Fibroblast of lung (primary cell): ENCODE measurements around the gene OR6C1.
"Not testable (repeated sequence)": the region's sequence is repeated elsewhere in the genome, so short reads cannot be mapped to it uniquely, and the experiment has no call there.

Source experiments
- EZH2 ChIP-seq: IDR thresholded peaks from 2 replicates; pipeline ENCODE4 v1.5.1; 2012; ENCODE audit warnings: low read length, control low read depth, mild to moderate bottlenecking; ENCODE audit errors: missing control alignments
- TF ChIP-seq, protein P1 (sequence below), 2 donors: IDR thresholded peaks in 1 of 2; conservative IDR thresholded peaks in 1 of 2; 1 replicate in 1 of 2; 2 replicates in 1 of 2; pipeline ENCODE4 v1.5.1; 2011 to 2012; ENCODE audit warnings: low read length in 2 of 2, control low read depth in 1 of 2, inconsistent platforms in 1 of 2, low read depth in 1 of 2, mild to moderate bottlenecking in 1 of 2

DNA sequence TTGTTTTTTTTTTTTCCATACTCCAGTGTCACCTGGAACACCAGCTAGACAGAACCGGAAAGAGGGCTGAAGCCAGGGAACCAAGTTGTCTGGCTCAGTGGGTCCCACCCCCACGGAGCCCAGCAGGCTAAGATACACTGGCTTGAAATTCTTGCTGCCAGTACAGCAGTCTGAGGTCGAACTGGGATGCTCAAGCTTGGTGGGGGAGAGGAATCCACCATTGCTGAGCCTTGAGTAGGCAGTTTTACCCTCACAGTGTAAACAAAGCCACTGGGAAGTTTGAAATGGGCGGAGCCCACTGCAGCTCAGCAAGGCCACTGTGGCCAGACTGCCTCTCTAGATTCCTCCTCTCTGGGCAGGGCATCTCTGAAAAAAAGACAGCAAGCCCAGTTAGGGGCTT is 41.2 kb downstream of the OR6C1 start:
- TF ChIP-seq, protein P1, sequence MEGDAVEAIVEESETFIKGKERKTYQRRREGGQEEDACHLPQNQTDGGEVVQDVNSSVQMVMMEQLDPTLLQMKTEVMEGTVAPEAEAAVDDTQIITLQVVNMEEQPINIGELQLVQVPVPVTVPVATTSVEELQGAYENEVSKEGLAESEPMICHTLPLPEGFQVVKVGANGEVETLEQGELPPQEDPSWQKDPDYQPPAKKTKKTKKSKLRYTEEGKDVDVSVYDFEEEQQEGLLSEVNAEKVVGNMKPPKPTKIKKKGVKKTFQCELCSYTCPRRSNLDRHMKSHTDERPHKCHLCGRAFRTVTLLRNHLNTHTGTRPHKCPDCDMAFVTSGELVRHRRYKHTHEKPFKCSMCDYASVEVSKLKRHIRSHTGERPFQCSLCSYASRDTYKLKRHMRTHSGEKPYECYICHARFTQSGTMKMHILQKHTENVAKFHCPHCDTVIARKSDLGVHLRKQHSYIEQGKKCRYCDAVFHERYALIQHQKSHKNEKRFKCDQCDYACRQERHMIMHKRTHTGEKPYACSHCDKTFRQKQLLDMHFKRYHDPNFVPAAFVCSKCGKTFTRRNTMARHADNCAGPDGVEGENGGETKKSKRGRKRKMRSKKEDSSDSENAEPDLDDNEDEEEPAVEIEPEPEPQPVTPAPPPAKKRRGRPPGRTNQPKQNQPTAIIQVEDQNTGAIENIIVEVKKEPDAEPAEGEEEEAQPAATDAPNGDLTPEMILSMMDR (conservative IDR thresholded peaks at IDR 0.05 in 1 of 2, IDR thresholded peaks at IDR 0.05 in 1 of 2; ENCODE audit: low read depth in 1 of 2, low read length in 2 of 2): not testable (repeated sequence)
- TF ChIP-seq EZH2: not testable (repeated sequence)
